GM10266 (cell line): ENCODE measurements around the gene PRR19.

ENCODE experiments used
- DNase-seq: peaks from one replicate; pipeline ENCODE4 v3.0.0; 2012; ENCODE audit errors: extremely low spot score
- TF ChIP-seq, protein P1 (sequence below): IDR thresholded peaks from 2 replicates; pipeline ENCODE4 v1.5.1; 2012; ENCODE audit warnings: mild to moderate bottlenecking, low read depth; ENCODE audit not compliant: control insufficient read depth, insufficient read depth; ENCODE audit errors: missing control alignments

The PRR19 gene

DNA sequence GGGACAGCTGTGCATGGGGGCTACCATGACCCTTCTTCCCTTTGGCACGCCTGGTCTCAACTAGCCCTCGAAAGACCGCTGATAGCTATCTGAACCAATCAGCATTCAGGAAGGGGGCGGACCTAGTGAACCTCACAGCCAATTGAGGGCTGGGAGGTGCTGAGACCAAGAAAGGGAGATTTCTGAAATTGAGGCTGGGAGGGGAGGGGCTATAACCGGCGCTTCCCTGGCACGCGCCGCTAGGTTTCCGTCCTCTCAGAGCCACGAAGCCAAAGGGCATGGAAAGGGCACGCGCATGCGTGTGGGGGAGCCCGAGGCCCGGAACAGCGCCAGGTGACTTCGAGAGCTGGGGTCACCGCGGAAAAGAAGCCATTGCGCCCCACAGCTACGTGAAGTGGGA is 4.7 kb downstream of the PRR19 start:
- TF ChIP-seq, protein P1, sequence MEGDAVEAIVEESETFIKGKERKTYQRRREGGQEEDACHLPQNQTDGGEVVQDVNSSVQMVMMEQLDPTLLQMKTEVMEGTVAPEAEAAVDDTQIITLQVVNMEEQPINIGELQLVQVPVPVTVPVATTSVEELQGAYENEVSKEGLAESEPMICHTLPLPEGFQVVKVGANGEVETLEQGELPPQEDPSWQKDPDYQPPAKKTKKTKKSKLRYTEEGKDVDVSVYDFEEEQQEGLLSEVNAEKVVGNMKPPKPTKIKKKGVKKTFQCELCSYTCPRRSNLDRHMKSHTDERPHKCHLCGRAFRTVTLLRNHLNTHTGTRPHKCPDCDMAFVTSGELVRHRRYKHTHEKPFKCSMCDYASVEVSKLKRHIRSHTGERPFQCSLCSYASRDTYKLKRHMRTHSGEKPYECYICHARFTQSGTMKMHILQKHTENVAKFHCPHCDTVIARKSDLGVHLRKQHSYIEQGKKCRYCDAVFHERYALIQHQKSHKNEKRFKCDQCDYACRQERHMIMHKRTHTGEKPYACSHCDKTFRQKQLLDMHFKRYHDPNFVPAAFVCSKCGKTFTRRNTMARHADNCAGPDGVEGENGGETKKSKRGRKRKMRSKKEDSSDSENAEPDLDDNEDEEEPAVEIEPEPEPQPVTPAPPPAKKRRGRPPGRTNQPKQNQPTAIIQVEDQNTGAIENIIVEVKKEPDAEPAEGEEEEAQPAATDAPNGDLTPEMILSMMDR, result no peak

DNA sequence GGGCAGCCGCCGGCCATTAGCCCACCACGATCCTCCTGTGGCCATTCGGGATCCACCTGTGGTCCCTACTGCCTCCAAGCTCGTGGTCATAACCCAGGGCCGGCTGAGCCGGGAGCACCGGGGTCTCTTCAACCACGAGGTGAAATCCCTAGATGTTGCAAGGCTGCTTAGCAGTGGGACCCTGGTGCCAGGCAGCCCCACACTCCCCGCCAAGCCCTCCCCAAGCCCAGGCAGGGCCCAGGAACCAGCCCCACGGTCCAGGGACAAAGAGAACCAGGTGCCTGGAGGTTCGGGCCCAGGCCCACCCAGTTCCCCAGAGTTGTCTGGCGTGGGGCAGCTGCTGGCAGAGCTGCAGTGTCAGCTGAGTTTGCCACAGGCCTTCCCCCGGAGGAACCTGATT is 7.8 kb downstream of the PRR19 start:
- no peak for DNase-seq
- TF ChIP-seq, protein P1, result no peak

More for the DNA sequence above, 4.7 kb downstream of the PRR19 start:
- DNase-seq, result no peak

DNA sequence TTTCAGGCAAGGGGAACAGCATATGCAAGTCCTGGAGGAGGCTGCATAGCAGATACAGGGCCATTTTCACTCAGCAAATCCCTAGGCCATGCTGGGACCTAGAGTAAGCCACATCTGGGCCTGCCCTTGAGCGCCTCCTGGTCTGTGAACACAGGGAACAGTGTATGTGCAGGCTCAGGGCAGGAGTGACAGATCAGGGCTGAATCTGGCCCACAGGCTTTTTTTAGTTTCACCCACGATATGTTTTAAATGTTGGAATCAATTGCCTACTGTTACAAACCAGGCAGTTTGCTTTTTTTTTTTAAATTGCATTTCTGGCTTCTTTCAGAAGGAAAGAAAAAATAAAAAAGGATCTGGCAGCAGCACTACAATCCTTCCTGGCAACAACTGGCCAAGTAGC is 9.7 kb downstream of the PRR19 start:
- TF ChIP-seq, protein P1, result no peak
- DNase-seq, result no peak

DNA sequence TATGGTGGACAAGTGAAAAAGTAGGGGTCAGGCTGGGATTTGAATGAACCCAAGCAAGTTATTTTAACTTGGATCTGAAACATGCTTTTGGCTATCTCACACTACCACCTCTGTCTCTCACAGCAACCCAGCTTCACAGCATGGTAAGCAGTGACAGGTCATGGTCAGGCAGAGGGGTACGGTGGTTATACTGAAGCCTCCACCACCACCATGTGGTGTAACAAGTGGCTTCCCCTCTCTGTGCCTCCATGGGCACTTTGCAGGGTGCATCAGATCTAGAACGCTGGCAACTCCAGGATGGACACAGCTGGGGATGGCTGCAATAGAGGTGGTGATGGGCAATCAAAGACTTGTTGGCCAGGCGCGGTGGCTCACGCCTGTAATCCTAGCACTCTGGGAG is 10.4 kb downstream of the PRR19 start:
- no peak for DNase-seq
- TF ChIP-seq, protein P1, result no peak

DNA sequence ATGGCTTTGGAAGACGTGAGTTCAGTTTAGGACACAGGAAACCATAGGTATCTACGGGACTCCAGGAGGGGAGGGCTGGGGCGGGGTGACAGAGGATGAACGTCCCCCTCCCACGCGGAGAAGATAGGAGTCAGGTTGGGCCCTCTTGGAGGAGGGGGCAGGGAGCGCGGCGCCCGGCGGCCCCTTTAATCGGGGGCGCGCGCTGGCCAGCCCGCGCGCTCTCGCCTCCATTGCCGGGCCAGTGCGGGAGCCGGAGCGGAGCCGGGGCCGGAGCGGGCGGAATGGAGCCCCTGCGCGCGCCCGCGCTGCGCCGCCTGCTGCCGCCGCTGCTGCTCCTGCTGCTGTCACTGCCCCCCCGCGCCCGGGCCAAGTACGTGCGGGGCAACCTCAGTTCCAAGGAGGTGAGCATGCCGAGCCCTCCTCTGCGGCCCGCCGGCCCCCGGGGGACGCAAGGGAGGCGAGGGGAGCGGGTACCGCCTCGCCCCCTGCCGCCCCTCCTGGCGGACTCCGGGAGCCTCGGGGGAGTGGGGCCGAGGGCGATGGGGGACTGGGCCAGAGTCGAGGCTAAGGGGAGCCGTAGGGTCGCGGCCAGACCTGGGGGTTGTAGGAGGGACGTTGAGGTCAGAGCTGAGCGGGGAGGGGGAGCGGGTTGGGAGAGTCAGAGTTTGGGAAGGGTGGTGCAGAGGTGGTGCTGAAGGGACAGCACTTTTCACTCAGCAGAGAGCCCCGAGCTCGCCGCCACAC is 11.3 kb downstream of the PRR19 start, which contains the start of gene TMEM145:
Gene TMEM145, plus strand, starts transcription at position 214 of the 744 bp plus-strand sequence. Its CDS starts 68 bp downstream, at position 282.
- TF ChIP-seq, protein P1, result no peak
- peak; percentile 75 for DNase-seq

DNA sequence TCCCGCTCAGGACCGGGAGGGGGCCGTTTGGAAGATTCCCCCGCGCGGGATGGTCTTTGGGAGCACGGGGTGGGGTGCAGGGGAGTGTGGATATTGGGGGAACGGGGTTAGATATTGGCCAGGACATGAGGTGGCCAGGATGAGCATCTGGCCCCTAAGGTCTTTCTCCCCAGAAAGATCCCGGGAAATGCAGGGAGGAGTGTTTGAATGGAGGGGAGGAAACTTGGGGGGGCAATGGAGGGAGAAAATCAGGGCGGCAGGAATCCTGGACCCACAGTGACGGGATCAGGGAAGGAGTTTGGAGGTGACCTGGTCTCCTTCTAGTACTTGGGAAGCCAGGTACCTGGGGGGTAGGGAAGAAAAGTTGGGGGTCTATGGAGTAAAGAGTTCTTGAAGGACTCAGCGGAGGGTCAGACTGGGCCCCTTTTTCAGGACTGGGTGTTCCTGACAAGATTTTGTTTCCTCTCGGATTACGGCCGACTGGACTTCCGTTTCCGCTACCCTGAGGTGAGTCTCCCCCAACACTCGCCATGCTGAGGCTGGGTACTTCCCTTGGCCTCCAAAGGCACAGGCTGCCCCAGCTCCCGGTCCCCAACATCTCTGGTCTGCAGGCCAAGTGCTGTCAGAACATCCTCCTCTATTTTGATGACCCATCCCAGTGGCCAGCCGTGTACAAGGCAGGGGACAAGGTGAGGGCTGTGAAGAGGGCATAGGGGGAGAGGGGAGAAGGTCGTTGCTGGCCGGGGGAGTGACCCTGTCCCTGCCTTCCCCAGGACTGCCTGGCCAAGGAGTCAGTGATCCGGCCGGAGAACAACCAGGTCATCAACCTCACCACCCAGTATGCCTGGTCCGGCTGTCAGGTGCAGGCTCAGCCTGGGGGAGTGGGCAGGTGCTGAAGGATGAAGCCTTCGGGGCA is 12.2 kb downstream of the PRR19 start:
- TF ChIP-seq, protein P1, result no peak
- no peak for DNase-seq
